ENCODE measurements around the gene KIF17.

KIF17 gene

GRCh38 chr1:20717452-20718342 lies at the start of gene KIF17:
Gene KIF17 (minus strand): TSS chr1:20718007. CDS start chr1:20717706, 301 bp downstream.
- DNase-seq (ENCODE audit: low spot score), result peak; percentile 76

GRCh38 chr1:20767271-20767670 lies 49.5 kb upstream of the KIF17 start:
- DNase-seq (ENCODE audit: low spot score), result no peak

GRCh38 chr1:20763417-20763816 lies 45.6 kb upstream of the KIF17 start:
- DNase-seq (ENCODE audit: low spot score), result no peak

GRCh38 chr1:20760322-20760721 lies 42.5 kb upstream of the KIF17 start:
- no peak for DNase-seq (ENCODE audit: low spot score)

- no peak for DNase-seq (ENCODE audit: low spot score)
Observed at GRCh38 chr1:20753589-20753988, 35.8 kb upstream of the KIF17 start.

GRCh38 chr1:20751462-20751990 lies 33.7 kb upstream of the KIF17 start:
- DNase-seq (ENCODE audit: low spot score), result no peak

GRCh38 chr1:20742671-20743070 lies 24.9 kb upstream of the KIF17 start:
- no peak for DNase-seq (ENCODE audit: low spot score)

- DNase-seq (ENCODE audit: low spot score), result no peak
Observed at GRCh38 chr1:20740781-20741180, 23.0 kb upstream of the KIF17 start.

- no peak for DNase-seq (ENCODE audit: low spot score)
Observed at GRCh38 chr1:20739225-20739624, 21.4 kb upstream of the KIF17 start.

- DNase-seq (ENCODE audit: low spot score), result no peak
Observed at GRCh38 chr1:20735581-20736111, 17.8 kb upstream of the KIF17 start.

GRCh38 chr1:20733360-20733975 lies 15.7 kb upstream of the KIF17 start:
- DNase-seq (ENCODE audit: low spot score), result no peak

GRCh38 chr1:20732588-20733359 lies 15.0 kb upstream of the KIF17 start, which contains the start of gene SH2D5:
Gene SH2D5 (minus strand): TSS chr1:20732703. CDS start chr1:20728044, 4,659 bp downstream.
- peak; percentile 33 for DNase-seq (ENCODE audit: low spot score)

GRCh38 chr1:20732071-20732587 lies 14.3 kb upstream of the KIF17 start:
- DNase-seq (ENCODE audit: low spot score), result no peak

GRCh38 chr1:20731057-20731991 lies 13.5 kb upstream of the KIF17 start:
- no peak for DNase-seq (ENCODE audit: low spot score)

- no peak for DNase-seq (ENCODE audit: low spot score)
Observed at GRCh38 chr1:20730690-20731056, 12.9 kb upstream of the KIF17 start.

- DNase-seq (ENCODE audit: low spot score), result no peak
Observed at GRCh38 chr1:20729990-20730689, 12.3 kb upstream of the KIF17 start.

GRCh38 chr1:20729155-20729931 lies 11.5 kb upstream of the KIF17 start:
- DNase-seq (ENCODE audit: low spot score), result no peak

- DNase-seq (ENCODE audit: low spot score), result no peak
Observed at GRCh38 chr1:20728371-20729154, 10.8 kb upstream of the KIF17 start.

Measured in hematopoietic multipotent progenitor cell treated with erythropoietin and hydrocortisone succinate and interleukin-3 and kit ligand, for 17 days (in vitro differentiated cells).